GM12891 (cell line): ENCODE results near the gene ATRNL1.

Experiments used
- DNase-seq: peaks from one replicate; pipeline ENCODE4 v3.0.0; 2011; ENCODE audit warnings: low spot score; ENCODE audit not compliant: insufficient read length
- FAIRE-seq: peaks from 2 replicates; lab custom pipeline; 2011; peaks lifted over from hg19 to GRCh38; lab: Jason Lieb, UNC
- PAX5 ChIP-seq: IDR thresholded peaks from 2 replicates; pipeline ENCODE4 v1.6.1; 2011; ENCODE audit warnings: low read length, moderate library complexity, mild to moderate bottlenecking; ENCODE audit not compliant: insufficient read depth, severe bottlenecking
- POLR2A ChIP-seq: IDR thresholded peaks from 2 replicates; pipeline ENCODE4 v1.6.1; 2011; ENCODE audit warnings: low read depth, low read length, control low read depth
- POLR2AphosphoS5 ChIP-seq: IDR thresholded peaks from 2 replicates; pipeline ENCODE4 v1.6.1; 2011; ENCODE audit warnings: low read depth, low read length, control low read depth
- POU2F2 ChIP-seq: IDR thresholded peaks from 2 replicates; pipeline ENCODE4 v1.6.1; 2011; ENCODE audit warnings: low read depth, mild to moderate bottlenecking, control low read depth, low read length, moderate library complexity
- SPI1 ChIP-seq: IDR thresholded peaks from 2 replicates; pipeline ENCODE4 v1.6.1; 2011; ENCODE audit warnings: low read depth, low read length, control low read depth
- TAF1 ChIP-seq: IDR thresholded peaks from 2 replicates; pipeline ENCODE4 v1.6.1; 2011; ENCODE audit warnings: low read depth, low read length, control low read depth

The ATRNL1 gene

DNA sequence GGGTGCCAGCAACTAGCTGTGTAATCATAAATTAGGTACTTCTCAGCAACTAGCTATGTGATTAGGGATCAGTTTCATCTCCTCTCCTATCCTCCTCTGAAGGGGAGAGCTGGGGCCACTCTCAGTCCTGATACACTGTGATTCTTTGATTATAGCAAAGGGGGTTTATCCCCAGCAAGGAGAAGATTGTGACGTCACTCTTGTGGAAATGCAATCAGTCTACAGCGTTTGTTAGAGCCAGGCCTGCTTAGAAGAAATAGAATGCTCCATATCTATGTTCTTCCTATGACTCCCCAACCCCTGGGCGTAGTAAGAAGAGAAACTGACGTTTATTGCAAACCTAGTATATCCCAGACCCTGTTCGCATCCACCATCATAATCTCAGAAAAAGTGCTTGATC, 871.7 kb downstream of the ATRNL1 start:
- TF ChIP-seq PAX5 (no peak), POLR2AphosphoS5 (no peak), POU2F2 (no peak), TAF1 (no peak), POLR2A (no peak), SPI1 (no peak)
- no peak for FAIRE-seq
- no peak for DNase-seq

DNA sequence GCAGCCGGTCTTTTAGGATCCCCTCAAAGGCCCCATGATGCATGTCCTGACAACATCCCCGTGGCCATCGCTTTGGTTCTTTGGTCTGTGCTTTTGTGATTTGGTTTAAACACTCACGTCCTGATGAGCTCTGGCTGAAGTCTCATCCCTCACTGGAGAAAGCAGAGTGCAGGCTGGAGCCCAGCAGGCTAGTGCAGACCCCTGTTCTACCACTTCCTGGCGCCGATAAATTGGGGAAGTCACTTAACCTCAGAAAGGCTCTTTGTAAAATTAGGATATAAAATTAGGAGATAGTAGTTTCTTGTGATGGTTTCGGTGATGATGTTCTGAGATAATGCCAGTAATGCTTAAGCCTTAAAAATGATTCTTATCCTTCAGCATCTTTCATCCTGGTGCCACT, 872.2 kb downstream of the ATRNL1 start:
- TF ChIP-seq POLR2AphosphoS5 (no peak), PAX5 (no peak), POU2F2 (no peak), TAF1 (no peak), POLR2A (no peak), SPI1 (no peak)
- FAIRE-seq (no peak), DNase-seq (no peak)

DNA sequence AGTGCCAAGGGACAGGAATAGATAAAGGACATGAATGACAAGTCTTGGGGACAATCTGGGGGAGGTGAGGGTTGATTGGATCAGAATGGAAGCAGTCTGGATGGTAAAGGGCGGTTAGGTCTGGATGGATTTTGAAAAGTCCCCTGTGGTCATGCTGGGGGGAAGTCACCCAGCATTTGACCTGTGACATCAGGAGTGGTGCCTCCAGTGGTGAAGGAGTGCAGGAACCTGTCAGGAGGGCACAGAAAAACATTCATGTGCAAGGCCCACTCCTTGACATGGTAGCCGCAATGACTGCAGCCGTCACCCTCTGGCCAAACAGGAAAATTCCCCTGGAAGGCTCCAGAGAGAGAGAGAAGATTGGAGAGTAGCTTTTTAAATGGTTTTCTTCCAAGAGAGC, 875.1 kb downstream of the ATRNL1 start:
- FAIRE-seq: no peak
- no peak for DNase-seq

DNA sequence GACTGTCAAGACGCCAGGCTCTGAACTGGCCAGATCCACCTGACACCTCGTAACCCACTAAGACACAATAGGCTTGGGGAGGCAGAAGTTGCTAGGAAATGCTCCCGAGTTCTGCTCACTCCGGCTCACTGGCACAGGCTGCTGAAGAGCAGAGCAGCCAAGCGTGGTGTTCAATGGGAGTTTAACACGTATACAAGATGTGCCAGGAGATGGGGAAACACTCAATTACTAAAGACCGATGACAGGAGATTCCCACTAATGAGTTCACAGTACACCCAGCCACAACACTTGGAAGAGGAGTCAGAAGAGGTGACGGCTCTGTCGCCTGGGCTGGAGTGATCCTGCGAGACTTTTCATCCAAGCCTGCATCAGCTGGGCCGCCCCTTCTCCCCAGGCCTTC, 876.4 kb downstream of the ATRNL1 start:
- TF ChIP-seq POLR2AphosphoS5: no peak
- no peak for TF ChIP-seq TAF1
- no peak for TF ChIP-seq POU2F2
- no peak for TF ChIP-seq PAX5
- no peak for TF ChIP-seq SPI1
- no peak for TF ChIP-seq POLR2A
- no peak for FAIRE-seq

More for the DNA sequence above, 875.1 kb downstream of the ATRNL1 start:
- no peak for TF ChIP-seq SPI1
- no peak for TF ChIP-seq POLR2AphosphoS5
- TF ChIP-seq TAF1: no peak
- TF ChIP-seq PAX5: no peak
- TF ChIP-seq POU2F2: no peak
- TF ChIP-seq POLR2A: no peak

DNA sequence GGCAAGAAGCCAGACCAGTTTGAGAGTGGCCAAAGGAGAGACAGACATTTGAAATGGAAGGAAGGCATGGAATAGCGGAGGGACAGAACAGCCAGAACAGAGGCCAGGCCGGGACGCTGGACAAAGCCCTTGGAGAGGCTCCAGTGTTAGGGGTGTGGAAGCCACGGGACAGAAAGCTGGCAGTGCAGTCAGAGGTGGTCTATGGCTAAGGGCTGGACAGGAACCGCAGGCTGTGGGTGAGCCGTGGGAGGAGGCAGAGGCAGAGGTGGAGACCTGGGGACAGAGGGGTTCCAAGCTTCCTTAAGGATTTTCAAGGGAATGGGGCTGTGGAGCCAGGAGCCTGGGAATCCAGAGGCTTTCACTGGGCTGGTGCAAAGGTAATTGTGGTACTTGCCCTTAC, 878.8 kb downstream of the ATRNL1 start:
- TF ChIP-seq SPI1 (no peak), POLR2AphosphoS5 (no peak), PAX5 (no peak), TAF1 (no peak)
- FAIRE-seq: no peak
- DNase-seq: no peak

More for the DNA sequence above, 876.4 kb downstream of the ATRNL1 start:
- DNase-seq: no peak

DNA sequence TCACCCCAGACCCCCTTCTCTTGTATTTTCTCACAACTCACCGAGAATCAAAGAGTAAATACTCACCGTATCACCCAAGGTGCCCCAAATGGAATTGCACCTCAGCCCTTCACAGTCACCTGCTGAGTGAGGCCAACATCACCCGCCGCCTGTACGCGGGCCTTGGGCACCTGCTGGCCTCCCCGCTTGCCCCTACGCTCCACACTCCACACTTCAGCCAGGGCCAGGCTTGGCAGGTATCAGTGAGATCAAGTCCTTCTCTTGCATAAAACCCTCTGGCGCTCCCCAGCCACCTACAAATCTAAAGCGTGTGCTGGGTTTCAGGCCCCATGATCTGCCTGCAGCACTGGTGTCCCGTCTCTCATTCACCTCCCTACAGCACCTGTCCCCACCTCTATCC, 879.3 kb downstream of the ATRNL1 start:
- no peak for TF ChIP-seq POLR2A
- TF ChIP-seq PAX5: no peak
- no peak for TF ChIP-seq SPI1
- no peak for TF ChIP-seq POU2F2
- TF ChIP-seq TAF1: no peak
- no peak for TF ChIP-seq POLR2AphosphoS5
- DNase-seq: no peak
- no peak for FAIRE-seq

DNA sequence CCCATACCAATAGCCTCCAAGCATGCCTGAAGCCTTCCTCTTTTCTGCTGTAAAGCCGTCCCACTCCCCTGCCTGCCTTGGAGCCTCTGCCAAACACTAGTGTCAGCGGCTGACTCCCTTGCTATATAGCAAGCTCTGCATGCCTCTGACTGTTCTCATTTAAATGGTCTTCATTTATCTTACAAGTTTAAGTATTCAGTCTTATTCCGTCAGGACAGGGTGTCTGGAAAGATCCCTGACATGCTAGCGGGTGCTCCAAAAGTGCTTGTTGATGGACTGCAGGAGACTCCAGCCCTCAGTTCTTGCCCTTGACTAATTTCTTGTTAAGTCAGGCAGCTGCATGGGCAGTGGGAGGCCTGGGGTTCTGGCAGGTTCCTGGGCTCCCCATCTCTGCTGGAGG, 881.2 kb downstream of the ATRNL1 start:
- DNase-seq (no peak), FAIRE-seq (no peak)
- TF ChIP-seq POLR2AphosphoS5: no peak
- TF ChIP-seq POLR2A: no peak
- TF ChIP-seq POU2F2: no peak
- TF ChIP-seq TAF1: no peak
- TF ChIP-seq PAX5: no peak
- no peak for TF ChIP-seq SPI1

DNA sequence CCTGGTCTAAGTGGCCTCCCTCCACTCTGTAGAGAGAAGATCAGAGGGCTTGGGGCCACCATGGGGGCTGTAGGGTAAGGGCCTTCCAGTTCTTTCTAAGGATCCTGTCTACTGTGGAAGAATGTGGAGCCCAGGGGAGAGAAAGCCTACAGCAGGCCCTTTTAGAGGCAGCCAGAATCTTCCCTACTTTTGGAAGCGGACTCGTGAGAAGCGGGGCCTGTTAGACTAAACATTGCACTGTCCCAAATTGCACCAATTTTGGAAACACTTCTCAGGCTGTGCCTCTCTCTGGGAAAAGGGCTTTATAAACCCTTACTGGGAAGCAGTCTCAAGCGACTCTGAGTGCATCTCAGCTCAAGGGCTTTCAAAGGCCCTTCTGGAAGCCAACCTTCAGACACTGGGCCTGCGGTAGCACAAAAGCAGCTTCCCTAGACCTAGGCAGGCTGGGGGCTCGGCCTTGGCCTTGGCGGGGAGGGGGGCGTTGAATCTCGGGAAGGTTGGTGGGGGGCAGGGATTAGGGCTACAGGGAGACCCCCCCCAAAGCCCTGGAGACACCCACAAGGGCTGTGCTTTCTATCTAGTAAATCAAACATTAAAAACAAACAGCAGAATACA, 881.8 kb downstream of the ATRNL1 start:
- no peak for DNase-seq
- TF ChIP-seq TAF1 (no peak), SPI1 (no peak), POLR2AphosphoS5 (no peak), POU2F2 (no peak), PAX5 (no peak), POLR2A (no peak)
- FAIRE-seq: no peak

DNA sequence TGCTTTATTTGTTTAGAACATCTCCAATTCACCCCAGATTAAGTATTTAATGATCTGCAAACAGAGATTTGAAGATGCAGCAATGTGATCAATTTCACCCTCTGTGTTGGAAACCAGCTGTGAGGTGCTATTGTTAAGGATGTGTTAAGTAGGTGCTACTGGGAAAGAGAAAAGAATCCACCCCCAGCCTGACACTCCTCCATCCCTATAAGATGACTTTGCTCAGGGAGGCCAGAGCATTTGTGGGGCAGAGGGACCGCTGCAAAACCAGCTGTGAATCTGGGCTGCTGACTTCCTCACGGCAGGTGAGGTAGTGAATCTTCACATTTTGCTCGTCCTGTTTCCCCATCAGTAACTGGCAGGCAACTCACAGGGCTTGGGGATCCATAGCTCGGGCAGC, 882.3 kb downstream of the ATRNL1 start:
- DNase-seq (no peak), FAIRE-seq (no peak)
- no peak for TF ChIP-seq PAX5
- TF ChIP-seq SPI1: no peak
- TF ChIP-seq POLR2AphosphoS5: no peak
- TF ChIP-seq TAF1: no peak
- no peak for TF ChIP-seq POU2F2
- TF ChIP-seq POLR2A: no peak

DNA sequence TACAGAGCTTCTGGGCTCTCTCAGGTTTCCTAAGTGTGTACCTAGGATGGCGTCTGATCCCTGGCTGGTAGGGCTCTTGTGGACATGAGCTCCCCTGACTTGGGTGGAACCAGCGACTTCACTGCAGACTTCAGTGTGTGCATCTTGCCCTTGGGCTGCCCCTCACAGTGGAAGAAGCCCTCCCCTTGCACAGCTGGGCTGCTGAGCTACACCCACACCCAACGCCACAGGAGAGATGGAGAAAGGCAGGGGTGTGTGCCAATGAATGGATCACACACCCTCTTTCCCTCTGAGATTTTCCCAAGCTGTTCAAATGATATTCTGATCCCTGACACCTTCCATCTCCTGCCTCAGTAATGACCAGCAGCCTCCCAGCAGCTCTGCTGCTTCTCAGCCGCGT, 883.2 kb downstream of the ATRNL1 start:
- FAIRE-seq (no peak), DNase-seq (no peak)
- TF ChIP-seq SPI1 (no peak), POU2F2 (no peak), POLR2AphosphoS5 (no peak), POLR2A (no peak), PAX5 (no peak), TAF1 (no peak)

DNA sequence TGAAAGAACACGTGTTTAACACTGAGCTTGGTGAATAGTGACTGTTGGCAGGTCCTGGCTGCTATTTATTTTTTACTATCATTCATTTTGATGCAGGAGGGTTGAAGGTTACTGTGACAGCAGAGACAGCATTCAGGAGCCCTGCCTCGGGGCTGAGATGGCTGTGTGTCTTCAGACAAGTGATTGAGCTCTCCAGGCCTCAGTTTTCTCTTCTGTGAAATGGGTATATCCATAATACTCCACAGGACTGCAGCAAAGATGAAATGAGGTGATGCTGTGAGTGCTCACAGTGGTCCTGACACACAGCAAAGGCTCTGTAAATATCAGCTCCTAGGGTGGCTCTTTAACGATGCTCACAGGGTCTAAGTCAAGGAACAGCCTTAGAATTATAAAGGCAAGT, 884.7 kb downstream of the ATRNL1 start:
- DNase-seq (no peak), FAIRE-seq (no peak)
- no peak for TF ChIP-seq POU2F2
- TF ChIP-seq POLR2A: no peak
- TF ChIP-seq POLR2AphosphoS5: no peak
